NCI-H748 (cell line): ENCODE measurements around the gene LRCH1.
"Not testable (repeated sequence)": the region's sequence is repeated elsewhere in the genome, so short reads cannot be mapped to it uniquely, and the experiment has no call there.

Experiments
- DNase-seq: peaks from one replicate; lab custom pipeline; 2025; ENCODE audit not compliant: unreplicated experiment; lab: John Stamatoyannopoulos, UW

LRCH1 gene

DNA sequence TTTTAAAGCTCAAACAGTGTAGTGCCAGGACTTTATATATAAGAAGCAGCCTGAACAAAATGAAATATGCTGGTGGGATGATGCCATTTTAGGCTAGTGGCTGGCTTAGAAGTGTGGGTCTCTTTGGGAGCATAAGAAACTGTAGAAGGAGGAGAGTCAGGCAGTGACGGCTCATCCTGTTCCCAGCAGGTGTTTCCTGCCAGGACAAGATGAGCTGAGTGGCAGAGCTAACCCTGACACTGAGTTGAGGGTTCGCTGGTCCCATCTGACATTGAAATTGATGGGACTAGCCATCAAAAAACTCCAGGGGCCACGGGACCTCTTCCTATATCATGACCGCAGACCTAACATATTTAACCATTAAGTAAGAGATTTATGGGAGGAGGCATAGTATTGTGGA is 192.7 kb downstream of the LRCH1 start:
- DNase-seq = no peak

DNA sequence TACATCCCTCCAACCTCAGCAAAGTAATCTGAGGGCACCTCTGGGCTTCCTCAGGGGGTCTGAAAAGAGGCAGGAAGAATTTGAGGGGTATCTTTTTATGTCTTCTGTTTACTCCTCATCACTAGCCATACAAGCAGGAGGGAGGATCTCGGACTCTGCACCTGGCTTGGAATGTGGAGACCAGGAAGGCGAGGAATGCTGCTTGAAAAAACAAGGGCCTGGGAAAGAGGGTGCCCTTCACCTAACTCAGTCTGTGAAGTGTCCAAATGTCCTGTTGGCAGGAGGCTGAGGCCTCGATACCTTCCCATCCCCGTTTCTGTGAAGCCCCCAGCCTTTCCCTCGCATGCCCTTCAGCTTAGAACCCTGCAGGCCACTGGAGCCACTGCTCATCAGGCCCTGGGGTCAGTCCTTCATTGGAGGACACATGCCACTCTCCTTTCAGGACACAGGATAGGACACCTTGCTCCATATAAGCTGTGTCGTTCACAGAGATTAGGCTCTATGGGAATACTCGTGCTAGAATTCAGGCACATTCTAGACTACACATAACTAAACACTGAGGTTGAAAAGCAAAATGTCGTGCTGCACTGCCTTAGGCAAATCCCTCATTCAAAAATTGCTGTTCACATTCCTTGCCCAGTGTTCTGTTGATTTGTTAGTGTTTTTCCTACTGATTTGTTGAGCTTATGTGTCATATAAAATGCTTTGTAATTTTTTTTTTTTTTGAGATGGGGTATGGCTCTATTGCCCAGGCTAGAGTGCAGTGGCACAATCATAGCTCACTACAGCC is 194.3 kb downstream of the LRCH1 start:
- DNase-seq = no peak

DNA sequence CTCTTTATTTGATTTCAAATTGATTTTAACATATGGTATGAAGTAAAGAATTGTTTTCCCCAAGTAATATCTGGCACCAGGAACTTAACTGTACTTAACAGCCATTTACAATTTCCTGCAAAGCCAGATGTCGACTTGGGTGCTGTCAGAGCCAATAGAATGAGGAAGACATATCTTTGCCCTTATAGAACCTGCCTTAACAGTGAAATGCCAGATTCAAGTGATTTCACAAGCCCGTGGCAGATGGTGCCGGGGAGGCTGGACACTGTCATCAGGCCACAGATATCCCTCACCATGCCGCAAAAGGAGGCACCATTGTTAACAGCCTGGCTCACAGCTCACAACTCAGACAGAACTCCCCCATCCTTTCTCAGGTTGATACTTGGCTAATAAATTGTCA is 195.3 kb downstream of the LRCH1 start:
- no peak for DNase-seq

DNA sequence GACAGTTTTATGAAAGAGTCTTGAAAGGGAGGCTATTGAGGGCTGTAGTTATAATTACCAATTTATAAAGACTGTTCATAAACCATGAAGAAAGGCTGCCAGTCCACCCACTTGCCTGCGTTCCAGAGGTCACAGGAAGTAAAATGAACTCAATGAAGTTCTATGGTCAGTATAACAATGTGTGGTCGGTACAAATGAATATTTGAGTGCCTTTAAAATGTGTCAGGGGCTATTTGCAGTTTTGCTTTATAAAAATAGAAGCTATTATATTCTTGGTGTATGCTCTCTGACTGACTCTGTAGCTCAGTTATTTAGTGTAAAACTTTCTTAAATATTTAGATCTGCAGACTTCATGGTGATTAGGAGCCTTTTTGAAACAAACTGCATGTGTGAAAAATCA is 197.0 kb downstream of the LRCH1 start:
- DNase-seq = no peak

DNA sequence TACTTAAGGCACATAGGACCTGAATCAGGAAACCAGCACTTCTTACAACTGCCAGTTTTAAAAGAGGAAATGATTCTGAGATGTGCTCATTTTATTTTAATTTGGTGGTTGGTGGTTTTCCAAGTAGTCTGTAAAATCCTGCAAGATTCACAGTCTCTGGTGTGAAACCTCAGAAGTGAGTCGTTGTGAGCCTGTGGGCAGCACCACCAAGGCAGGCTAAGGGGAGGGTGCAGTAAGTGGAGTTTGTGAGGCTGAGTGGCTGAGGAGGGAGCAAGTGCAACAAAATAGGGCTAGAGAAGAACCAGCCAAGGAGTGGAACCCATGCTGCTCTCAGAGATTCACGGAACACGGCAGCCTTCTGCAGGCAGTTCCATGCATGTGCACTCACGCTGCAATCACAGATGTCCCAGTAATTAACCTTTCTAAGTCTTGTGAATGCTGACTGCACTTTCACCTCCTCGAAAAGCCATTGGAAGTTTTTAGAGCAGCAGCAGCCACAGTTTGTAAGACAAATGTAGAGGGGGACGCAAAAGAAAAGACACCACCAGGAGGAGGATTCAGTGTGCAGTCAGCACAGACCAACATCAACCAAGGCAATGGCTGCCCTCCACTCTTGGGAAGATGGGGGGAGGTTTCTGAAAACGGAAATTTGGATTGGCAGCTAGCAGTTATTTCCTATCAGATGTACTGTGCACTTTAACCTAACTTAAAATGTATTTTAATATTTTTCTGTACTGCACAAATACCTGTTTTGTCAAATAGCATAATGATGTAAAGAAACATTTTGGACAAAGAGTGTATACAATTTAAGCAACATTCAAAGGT is 199.1 kb downstream of the LRCH1 start:
- no peak for DNase-seq

DNA sequence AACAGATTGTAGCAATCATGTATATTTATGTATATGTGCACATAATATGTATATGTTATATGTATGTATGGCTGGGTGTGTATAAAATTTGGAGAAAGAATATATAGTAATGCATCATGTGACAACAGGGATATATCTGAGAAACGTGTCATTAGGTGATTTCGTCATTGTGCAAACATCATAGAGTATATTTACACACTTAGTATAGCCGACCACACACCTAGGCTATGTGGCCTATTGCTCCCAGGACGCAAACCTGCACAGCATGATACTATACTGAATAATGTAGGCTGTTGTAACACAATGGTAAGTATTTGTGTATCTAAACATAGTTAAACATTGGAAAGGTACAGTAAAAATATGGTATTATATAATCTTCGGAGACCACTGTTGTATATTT is 200.2 kb downstream of the LRCH1 start:
- peak; percentile 75 for DNase-seq

DNA sequence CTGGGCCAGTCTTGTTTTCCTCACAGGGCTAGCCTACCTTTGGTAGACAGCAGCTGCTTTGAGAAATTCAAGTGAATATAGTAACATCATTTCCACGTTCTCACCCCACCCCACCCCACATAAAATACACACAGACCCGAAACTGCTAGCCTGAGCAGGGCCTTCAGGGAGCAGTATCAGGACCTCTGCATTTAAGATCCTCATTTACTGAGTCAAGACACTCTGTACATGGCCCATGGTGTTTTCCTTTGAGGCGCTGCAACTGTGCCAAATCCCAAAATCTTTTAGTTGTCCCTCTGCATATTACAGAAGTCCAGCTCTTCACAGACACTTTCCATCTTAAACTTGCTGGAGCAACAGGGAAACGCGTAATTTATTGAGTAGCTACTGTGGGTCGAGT is 200.9 kb downstream of the LRCH1 start:
- DNase-seq = no peak

DNA sequence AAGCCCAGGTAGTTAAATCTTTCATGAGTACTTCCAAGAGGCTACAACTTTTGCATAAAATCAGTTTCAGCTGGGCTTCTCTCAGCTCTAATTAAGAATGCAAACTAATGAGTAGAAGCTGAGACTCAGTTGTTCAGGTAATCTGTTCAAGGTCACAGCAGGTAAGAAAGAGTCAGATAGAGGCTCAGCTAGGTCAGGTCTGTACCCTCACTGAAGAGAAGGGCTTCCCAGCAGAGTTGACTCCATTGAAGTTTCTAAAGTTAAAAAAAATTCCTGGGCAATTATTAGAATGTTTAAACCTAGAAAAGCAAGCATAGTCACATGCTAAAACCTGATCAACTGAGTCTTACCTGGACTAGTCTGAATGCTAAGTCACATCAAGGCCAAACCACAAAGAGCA is 201.8 kb downstream of the LRCH1 start:
- no peak for DNase-seq

DNA sequence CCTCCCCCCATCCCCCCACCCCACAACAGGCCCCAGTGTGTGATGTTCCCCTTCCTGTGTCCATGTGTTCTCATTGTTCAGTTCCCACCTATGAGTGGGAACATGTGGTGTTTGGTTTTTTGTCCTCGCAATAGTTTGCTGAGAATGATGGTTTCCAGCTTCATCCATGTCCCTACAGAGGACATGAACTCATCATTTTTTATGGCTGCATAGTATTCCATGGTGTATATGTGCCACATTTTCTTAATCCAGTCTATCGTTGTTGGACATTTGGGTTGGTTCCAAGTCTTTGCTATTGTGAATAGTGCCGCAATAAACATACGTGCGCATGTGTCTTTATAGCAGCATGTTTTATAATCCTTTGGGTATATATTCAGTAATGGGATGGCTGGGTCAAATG is 202.5 kb downstream of the LRCH1 start:
- not testable (repeated sequence) for DNase-seq

DNA sequence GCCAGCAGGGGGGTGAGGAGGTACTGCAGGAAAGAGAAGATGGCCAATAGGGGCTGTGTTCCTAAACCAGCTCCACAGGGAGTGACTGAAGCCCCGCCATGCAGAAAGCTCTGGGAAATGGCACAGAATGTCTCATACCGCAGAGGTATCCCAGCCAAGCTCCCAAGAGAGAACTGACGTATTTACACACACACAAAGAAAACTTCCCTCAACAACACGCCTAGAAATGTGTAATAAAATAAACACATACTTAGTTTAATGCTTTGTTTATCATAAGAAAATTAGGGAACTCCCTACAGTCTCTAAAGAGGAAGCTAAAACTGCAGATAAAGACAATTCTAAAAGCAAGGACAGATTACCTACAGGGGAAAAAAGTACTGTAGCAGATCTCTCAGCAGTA is 204.0 kb downstream of the LRCH1 start:
- no peak for DNase-seq

DNA sequence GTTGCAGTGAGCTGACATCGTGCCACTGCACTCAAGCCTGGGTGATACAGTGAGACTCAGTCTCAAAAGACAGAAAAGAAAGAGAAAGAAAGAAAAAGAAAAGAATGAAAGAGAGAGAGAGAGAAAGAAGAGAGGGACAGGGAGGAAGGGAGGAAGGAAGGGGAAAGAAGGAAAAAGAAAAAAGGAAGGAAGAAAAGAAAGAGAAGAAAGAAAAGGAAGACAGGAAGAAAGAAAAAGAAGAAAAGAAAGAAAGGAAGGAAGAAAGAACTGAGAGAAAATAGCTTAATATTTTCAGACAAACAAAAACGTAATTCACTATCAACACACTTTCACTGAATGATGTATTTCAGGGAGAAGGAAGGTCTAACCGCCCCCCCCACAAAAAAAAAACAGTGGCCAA is 204.7 kb downstream of the LRCH1 start:
- no peak for DNase-seq

DNA sequence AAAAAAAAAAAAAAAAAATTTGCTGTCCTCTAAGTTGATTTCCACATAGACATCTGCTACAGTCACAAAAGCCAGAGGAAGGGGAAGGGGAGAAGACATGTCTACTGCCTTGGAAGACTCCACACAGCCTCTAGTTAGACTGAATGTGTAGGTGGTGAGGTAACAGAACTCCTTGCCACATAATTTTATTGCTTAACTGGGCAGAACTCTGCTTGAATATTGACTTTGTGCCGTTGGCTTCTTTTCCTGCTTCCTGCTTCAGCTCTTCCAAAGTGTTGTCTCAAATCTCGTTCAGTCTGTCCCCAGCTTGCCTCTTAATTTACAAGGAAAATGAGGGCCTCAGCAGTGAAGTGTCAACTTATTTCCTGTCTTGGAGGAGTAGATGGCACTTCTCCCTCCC is 206.9 kb downstream of the LRCH1 start:
- DNase-seq = no peak

DNA sequence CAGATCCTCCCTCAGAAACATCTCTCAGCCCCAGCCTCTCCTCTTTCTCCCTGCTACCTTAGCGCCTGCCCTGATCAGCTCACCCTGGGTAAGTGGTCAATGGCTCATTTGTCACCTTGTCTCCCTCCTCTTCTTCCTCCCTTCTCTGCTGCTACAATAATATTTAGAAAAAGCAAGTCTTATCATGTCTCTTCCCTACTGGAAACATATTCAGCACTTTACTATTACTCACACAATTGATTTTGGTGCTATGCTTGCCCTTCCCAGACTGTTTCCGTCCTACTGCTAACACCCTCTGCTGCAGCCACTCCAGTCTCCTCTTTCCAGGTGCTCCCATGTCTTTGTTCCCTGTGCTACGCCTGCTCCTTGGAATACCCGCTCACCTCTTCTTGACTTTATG is 208.2 kb downstream of the LRCH1 start:
- DNase-seq = no peak

DNA sequence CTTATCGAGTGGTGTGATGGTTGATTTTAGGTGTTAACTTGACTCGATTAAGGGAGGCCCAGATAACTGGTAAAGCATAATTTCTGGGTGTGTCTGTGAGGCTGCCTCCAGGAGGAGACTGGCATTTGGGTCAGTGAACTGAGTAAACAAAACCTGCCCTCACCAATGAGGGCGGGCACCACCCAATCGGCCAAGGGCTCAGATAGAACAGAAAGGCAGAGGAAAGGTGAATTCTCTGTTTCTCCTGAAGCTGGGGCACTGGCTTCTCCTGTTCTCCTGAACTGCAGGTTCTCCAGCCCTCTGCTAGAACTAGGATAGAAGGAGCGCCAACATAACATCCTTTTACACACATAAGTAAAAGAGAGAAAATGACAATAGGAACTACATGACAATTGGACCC is 208.9 kb downstream of the LRCH1 start:
- DNase-seq = no peak

DNA sequence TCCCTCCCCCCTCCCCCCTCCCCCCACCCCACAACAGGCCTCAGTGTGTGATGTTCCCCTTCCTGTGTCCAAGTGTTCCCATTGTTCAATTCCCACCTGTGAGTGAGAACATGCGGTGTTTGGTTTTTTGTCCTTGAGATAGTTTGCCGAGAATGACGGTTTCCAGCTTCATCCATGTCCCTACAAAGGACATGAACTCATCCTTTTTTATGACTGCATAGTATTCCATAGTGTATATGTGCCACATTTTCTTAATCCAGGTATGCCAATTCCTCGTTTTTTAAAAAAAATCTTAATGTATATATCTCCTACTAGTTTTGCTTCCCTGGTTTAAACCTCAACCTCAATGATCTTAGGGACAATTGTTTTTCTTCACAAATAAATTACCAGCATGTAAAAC is 217.0 kb downstream of the LRCH1 start:
- DNase-seq = not testable (repeated sequence)

DNA sequence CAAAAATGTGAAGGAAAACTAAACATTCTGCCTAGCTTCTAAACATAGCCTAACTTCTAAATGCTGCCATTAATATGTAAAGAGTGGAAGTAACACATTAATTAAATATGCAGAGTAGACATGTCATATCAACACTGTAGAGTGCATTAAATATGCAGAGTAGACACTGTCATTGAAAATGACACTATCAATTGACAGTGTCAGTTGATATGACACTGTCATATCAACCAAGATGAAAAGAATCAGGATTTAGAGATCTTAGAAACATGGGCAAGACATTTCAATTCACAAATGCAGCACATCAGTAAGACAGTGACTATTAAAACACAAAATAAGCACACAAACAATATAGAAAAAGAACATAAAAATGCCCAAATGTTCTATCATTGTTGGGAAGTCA is 218.7 kb downstream of the LRCH1 start:
- DNase-seq = no peak

DNA sequence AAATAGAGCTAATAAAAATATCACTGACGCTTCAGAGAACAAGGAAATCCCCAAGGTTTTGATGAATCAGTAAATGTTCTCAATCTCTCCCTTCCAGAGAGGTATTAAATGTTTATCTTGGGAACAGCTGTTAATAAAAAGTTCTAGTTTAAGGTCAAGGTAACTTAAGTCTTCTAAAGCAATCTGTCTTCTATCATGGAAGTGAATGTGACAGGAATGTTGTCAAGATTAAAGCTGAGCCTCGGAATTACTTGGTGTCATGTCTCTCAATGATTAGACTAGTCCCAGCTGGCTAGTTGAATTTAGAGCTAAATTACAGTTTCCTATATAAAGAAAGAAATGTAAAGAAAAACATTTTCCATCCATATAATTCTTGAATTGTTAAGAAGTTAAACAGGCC is 220.6 kb downstream of the LRCH1 start:
- no peak for DNase-seq

DNA sequence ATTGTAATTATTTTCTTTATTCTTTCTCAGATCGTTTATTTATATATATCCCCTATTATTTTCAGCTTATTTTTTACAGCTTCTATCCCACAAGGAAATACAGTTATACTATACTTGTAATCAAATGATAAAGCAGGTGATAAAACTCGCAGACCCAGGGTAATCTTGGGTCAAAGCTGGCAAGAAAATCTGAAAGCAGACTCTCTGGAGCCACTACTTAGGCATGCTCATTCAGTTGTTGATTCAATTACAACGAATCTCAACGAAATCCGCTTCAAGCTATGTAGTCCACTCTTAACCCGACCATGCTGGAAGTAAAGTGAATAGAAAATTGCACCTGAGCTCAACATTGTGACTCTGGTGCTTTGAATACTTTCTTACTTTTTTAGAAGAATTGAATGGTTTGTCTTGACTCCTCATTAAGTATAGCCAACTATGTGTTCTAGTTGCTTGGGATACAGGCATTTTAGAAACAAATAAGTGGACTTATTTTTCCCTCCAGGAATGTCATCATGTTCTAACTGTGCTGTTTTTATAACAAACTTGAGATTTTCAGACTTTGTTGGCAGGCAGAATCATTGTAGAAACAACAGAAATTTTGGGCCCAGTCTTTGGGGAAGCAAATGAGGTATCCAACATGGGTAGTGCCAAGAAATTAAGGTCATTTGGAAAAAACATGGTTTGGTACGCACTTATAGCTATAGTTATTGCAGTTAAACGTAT is 222.6 kb downstream of the LRCH1 start:
- DNase-seq = no peak

DNA sequence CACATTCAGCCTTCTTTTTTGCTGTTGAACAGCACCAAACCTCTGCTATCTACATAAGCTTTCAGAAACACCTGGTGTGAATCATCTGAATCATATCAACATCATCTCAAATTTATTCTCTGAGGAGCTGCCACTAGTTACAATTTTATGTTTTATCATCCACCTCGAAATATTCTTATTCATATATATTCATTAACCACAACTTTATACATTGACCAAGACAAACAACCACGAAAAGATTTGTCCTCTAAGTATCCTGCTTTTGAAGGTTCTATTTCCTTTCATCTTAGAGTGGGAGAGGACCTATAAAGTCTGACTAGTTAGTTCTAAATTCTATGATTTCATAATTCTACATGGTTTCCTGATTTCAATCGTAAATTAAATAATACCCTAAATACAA is 225.1 kb downstream of the LRCH1 start:
- no peak for DNase-seq

DNA sequence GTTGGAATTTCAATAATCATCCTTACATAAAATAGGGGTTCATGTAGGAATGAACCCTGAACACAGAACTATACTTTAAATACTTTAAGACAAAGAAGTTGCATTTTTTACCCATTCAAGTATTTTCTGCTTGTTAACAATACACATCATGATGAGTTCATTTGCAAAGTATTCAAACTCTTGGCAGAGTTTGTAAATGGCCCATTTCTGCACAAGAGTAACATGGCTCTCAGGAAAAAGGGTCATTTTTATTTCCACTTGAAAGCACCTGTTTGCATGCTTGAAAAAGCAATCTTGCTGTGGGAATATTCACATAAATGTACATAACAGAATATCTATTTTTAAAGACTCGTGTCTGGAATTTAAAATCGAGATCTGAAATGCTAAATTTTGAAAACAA is 225.9 kb downstream of the LRCH1 start:
- no peak for DNase-seq

DNA sequence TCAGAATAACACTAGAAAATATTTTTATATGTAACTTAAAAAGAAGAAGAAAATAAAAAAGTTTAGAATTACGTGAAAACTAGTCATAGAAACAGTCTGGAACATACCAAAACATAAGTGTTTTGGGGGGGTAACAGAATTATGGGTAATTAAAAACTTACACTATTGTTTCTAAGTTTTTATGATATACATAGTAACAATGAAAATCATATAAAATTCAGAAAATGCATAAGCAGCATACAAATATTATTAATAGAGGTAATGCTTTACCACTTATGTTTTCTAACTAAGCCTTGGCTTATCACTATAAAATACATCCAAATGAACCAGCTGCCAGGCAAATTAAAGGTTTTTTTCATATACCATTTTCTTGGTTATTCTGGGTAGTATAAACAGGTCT is 229.1 kb downstream of the LRCH1 start:
- DNase-seq = no peak

DNA sequence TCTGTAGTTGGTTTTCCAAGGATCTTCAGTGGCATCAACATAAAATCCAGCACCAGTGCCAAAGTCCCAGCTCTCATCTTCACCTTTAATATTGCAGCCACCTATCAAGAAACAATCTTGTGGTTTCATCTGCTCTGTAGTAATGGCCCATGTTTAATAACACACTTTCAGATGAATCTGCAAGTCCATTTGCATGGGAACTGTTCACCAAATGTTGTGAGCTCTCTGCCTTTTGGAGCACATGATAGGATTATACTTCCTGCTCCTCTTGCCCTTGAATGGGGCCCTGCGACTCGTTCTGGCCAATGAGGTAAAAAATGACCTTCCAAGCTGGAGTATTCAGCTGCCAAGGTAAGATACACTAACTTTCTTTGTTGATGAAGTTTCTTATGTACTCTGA is 229.7 kb downstream of the LRCH1 start:
- DNase-seq = no peak
